MM.1S (cell line): Measurements from ENCODE around the gene C16orf95.

Source experiments
- EZH2phosphoT487 ChIP-seq: fragments of 300-600 bp; sonication (generic); IDR thresholded peaks from 2 replicates; pipeline ENCODE4 v1.6.1; 2018; ENCODE audit warnings: antibody characterized with exemption, low read length
- TF ChIP-seq, protein P1 (sequence below): fragments of 300-600 bp; sonication (generic); IDR thresholded peaks from 2 replicates; pipeline ENCODE4 v1.5.1; 2016; ENCODE audit warnings: antibody characterized with exemption, low read length, mixed read lengths

DNA sequence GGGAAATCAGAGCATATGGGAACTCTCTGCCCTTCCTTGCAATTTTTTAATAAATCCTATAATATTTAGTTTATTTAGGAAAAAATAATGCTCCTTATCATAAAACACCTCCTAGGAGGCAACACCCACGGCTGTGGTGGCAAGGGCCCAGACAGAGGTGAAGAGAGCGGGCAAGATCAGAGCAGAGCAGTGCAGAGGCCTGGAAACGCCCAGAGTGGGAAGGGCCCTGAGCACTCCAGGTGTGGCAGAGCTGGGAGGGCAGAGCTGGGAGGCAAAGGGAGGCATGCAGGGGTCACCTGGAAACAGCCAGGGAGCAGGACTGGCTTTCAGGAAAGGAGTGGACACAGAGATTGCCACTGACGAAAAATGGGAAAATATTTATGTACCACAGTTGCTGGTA lies 49.1 kb upstream of the C16orf95 start:
- TF ChIP-seq, protein P1, sequence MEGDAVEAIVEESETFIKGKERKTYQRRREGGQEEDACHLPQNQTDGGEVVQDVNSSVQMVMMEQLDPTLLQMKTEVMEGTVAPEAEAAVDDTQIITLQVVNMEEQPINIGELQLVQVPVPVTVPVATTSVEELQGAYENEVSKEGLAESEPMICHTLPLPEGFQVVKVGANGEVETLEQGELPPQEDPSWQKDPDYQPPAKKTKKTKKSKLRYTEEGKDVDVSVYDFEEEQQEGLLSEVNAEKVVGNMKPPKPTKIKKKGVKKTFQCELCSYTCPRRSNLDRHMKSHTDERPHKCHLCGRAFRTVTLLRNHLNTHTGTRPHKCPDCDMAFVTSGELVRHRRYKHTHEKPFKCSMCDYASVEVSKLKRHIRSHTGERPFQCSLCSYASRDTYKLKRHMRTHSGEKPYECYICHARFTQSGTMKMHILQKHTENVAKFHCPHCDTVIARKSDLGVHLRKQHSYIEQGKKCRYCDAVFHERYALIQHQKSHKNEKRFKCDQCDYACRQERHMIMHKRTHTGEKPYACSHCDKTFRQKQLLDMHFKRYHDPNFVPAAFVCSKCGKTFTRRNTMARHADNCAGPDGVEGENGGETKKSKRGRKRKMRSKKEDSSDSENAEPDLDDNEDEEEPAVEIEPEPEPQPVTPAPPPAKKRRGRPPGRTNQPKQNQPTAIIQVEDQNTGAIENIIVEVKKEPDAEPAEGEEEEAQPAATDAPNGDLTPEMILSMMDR = no peak
- TF ChIP-seq EZH2phosphoT487 = no peak
